GM19372 (cell line): ENCODE data around the gene ADCYAP1R1.

Experiments used
- ATAC-seq: cut with Tn5 transposase; IDR thresholded peaks from one replicate; pipeline ENCODE4 v1.9.1; 2021; ENCODE audit warnings: mild to moderate bottlenecking, low read depth, moderate library complexity; ENCODE audit not compliant: unreplicated experiment

ADCYAP1R1 gene

DNA sequence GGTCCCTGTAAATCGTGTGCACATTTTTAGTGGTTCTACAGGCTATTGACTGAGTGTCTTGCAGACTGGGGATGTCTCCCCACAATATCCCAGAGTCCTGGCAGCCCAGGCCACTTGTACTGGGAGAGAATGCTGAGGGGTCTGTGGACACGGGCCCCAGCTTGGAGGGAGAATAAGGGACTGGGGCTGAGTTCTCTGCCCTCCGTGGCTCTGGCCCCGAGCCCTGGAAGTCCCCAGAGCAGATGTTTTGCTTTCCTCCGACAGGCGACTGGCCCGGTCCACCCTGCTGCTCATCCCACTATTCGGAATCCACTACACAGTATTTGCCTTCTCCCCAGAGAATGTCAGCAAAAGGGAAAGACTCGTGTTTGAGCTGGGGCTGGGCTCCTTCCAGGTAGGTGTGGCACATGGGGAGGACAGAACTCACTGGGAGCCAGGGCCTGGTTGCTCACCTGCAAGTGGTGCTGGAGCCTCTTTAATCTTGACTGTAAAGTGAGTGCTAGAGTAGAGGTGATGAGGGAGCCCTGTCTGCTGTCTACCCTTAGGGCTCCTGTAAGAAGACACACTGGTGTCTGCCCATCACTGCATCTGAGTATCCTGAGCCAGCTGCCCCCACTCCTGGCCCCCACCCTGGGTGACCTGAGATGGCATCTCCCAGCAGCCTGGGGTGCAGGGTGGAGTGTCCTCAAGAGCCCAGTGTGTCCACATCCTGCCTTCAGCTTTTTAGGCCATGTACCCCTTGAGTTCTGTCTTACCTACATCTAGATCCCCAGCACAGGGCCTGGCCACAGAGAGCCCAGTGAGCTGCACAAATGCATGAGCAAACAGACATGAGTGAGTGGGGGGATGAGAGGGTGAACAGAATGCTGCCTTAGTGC lies 51.1 kb downstream of the ADCYAP1R1 start:
- ATAC-seq, result no peak

GRCh38 chr7:31104361-31105255 lies 52.5 kb downstream of the ADCYAP1R1 start:
- ATAC-seq, result no peak

DNA sequence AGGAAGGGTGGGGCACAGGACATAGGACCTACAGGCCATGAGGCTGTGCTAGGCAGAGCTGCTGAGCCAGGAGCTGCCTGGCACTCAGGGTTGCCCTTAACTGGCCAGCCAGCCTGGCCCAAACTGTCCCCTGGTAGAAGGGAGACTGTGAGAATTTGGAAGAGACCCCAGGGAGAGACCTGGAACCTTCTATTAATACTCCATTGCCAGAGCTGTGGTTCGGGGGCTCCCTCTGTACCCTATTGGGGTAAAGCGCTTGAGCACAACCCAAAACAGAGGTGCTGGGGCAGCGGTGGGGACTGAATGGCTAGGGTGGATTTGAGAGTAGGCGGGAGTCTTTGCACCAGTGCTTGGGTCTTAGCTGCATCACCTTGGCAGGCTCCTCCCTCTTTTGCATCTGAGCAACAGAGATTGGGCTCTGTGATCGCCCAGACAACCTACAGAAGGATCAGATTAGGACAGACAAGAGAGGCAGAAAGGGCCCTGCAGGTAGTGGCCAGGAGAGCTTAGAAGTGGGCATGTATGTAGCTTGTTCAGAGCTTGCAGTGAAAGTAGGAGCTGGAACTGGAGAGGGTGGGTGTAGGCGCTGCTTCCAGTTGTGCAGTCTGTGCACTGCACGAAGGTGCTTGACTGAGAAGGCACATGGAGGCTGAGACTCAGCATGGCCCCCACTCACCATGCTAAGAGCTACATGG lies 53.3 kb downstream of the ADCYAP1R1 start:
- ATAC-seq, result no peak

GRCh38 chr7:31106303-31107105 lies 54.4 kb downstream of the ADCYAP1R1 start:
- ATAC-seq, result no peak

- no peak for ATAC-seq
Observed at GRCh38 chr7:31107106-31108090, 55.3 kb downstream of the ADCYAP1R1 start.

DNA sequence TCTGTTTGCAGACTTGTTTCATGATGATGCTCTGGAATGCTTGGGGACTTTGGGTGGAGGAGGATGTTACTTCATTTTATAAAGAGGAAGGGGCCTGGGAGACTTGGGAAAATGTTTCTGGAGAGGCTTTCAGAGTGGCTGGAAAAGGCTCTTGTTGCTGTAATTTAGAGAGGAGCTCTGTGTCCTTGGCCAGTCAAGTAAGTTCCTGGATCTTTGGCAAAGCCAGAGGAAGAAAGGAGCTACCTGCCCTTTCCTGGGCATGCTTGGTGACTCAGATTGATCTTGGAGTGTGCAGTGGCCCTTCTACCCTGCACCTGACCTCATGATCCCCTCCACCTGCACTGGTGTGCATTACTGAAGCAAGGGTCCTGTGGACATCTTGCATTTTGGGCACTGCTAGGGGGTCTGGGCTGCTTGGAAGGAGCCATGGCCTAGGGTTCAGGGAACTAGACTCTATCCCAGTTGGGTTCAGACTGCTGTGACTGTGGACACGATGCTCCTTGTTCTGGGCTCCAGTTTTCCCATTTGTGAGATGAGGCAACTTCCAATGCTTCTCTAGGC lies 56.1 kb downstream of the ADCYAP1R1 start:
- ATAC-seq, result no peak

- ATAC-seq, result no peak
Observed at GRCh38 chr7:31109751-31110150, 57.6 kb downstream of the ADCYAP1R1 start.

- ATAC-seq, result no peak
Observed at GRCh38 chr7:31110331-31111108, 58.4 kb downstream of the ADCYAP1R1 start.

- no peak for ATAC-seq
Observed at GRCh38 chr7:31111109-31111451, 59.0 kb downstream of the ADCYAP1R1 start.

DNA sequence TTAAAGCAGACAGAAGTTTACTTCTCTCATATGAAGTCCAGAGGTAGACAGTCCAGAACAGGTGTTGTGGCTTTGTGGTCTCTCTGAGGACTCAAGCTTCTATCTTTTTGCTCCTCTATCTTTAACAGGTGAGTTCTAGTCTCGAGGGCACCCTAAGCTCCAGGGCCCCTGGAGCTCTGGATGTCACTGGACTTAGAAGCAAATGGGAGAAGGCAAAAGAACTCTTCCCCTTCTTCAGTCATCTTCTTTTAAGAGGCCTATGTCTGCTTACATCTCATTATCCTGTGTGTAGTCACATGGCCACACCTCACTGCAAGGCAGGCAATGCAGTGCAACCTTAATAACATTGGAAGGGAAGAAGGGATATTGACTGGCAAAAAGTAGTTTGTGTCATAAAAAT lies 61.6 kb downstream of the ADCYAP1R1 start:
- no peak for ATAC-seq

DNA sequence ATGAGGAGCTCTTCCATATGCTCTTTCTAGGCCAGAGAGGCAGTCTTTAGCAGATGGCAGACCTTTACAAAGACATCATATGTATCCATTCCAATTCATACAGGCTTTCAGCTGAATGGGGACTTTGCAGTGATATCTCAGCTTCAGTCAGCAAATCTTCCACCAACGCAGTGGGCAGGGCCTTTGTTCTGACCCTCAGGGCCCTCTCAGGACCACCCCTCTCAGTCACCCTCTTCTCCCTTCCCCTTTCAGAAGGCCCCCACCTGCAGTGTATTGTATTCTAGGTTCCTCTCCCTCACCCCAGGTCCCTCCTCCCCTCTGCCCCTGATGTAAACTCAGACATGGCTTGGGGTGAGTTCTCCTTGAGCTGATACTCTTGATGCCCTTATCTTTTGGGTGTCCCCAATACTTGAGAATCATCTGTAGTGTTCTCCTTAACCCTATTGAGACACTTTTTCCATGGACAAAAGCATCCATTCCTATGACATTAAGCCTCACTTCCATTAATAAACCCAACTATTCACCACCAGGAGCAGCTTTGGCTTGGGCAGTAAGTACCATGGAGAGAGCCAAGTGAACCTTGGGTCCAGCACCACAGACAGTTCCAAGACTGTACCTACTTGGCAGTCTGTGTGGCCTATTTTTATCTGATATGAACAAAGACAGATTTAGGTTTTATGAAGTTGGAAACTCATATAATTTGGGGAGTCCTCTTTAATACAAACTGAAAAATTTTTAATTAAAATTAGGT lies 62.7 kb downstream of the ADCYAP1R1 start:
- ATAC-seq, result no peak

DNA sequence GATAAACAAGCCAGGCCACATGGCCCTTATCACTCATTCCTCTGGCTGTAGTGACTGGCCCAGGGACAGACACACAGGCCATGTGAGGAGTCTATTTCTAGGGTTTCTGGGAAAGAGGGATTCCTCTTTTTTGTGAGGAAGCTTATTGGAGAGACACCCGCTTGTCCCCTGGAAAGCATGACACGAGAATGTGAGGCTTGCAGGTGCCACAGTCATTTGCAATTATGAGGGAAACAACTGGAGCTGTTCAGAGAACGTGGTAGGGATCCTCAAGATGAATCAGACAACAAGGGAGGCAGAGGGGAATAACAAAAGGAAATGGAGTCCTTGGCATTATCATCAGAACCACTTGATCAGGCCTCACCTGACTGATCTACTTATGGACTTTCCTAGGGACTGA lies 64.5 kb downstream of the ADCYAP1R1 start:
- ATAC-seq, result no peak

GRCh38 chr7:31119249-31119648 lies 67.1 kb downstream of the ADCYAP1R1 start:
- ATAC-seq, result no peak

GRCh38 chr7:31120800-31121513 lies 68.8 kb downstream of the ADCYAP1R1 start:
- ATAC-seq, result no peak

- no peak for ATAC-seq
Observed at GRCh38 chr7:31121601-31122000, 69.5 kb downstream of the ADCYAP1R1 start.

DNA sequence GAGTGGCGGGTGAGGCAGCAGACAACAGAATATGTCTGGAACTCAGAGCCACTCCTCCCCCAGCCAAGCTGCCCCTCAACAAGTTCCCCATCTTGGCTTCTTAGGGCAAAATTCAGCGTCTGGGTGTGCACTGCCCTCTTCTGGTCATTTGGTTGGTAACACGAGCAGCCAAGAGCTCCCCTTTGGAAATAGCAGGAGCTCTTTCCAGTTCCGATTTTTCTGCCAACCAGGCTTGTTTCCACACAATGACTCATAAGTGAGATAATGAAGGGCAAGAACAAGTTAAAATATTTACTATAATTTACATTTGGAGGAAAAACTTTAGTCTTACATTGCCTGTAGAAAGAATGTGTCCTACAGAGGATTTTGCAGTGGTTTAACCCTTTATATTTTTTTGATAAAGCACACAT lies 70.5 kb downstream of the ADCYAP1R1 start:
- ATAC-seq, result no peak

- ATAC-seq, result no peak
Observed at GRCh38 chr7:31123321-31123720, 71.2 kb downstream of the ADCYAP1R1 start.
